ENCODE data around the gene KNOP1. TPM values are rescaled to one million over a fixed set of nuclear protein-coding genes. Genes with fewer than 3 reads are reported as not detected.
"Not testable (repeated sequence)": the region's sequence is repeated elsewhere in the genome, so short reads cannot be mapped to it uniquely, and the experiment has no call there.

The KNOP1 gene
- polyA plus RNA-seq, 1 experiment: 5.0 TPM

DNA sequence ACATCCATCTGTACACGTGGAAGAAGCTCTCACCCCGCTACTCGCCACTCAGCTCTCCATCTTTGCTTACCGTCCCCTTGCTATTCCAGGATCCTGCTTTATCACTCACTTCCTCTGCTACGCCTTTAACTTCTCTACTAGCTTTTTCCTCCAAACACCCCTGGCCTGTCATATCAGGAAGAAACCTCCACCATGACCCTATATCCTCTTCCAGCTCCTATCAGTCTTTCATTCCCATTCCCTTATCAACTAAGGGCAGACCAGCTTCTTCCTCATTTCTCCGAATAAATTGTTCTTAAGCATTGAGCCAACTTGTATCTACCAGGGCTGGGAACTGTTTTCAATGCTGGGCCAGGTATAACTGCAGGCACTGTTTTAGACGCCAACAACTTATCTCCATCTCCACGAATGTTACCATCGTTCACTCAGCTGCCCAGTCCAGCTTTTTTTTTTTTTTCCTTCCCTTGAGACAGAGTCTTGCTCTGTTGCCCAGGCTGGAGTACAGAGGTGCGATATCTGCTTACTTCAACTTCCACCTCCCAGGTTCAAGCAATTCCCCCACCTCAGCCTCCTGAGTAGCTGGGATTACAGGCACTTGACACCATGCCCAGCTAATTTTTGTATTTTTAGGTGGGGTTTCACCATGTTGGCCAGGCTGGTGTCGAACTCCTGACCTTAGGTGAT lies 4.4 kb upstream of the KNOP1 start:
- POLR2A ChIA-PET: no interaction called here
- Histone ChIP-seq H3K4me3 (ENCODE audit: low read depth, low read length) (no peak overlapping the region), H3K27me3 (ENCODE audit: control insufficient read depth, insufficient read depth, low read length) (no peaks in the 10 kb centered on the region), H3K36me3 (ENCODE audit: control insufficient read depth, insufficient read depth, low read length) (no peaks in the 10 kb centered on the region)
- TF ChIP-seq, protein P1, sequence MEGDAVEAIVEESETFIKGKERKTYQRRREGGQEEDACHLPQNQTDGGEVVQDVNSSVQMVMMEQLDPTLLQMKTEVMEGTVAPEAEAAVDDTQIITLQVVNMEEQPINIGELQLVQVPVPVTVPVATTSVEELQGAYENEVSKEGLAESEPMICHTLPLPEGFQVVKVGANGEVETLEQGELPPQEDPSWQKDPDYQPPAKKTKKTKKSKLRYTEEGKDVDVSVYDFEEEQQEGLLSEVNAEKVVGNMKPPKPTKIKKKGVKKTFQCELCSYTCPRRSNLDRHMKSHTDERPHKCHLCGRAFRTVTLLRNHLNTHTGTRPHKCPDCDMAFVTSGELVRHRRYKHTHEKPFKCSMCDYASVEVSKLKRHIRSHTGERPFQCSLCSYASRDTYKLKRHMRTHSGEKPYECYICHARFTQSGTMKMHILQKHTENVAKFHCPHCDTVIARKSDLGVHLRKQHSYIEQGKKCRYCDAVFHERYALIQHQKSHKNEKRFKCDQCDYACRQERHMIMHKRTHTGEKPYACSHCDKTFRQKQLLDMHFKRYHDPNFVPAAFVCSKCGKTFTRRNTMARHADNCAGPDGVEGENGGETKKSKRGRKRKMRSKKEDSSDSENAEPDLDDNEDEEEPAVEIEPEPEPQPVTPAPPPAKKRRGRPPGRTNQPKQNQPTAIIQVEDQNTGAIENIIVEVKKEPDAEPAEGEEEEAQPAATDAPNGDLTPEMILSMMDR (IDR thresholded peaks at IDR 0.05; ENCODE audit: insufficient read depth, low read depth, low read length): no peak
- CTCF ChIA-PET: interaction anchor here (0.7 to 1.2 kb wide), 2 partner anchors 9 to 164 kb away, joined by 3 to 4 read pairs; no protein-coding TSS in a partner anchor
- DNase-seq (ENCODE audit: low read depth): no peak

DNA sequence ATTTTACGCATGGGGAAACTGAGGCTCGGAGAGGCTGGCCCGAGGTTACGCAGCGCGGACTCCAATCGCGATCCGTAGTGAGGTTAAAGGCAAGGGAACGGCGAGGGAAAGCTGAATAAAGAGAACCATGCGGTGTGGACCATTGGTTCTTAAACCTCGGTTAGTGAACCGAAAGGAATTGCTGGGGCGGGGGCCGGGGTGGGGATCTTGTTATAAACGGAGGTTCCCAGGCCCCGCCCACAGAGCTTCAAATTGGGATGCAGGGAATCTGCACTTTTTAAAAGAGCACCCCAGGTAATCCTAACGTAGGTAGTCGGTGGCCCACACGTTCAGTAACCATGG lies 568 bp upstream of the KNOP1 start:
- no peaks in the 10 kb centered on the region for H3K27me3 ChIP-seq (ENCODE audit: control insufficient read depth, insufficient read depth, low read length)
- POLR2A ChIA-PET: no interaction called here
- CTCF ChIA-PET: interaction anchor here (1.0 to 2.0 kb wide), 4 partner anchors 13 to 173 kb away, joined by 3 to 5 read pairs (median 4); partner anchors contain the start of gene GPRC5B
- H3K36me3 ChIP-seq (ENCODE audit: control insufficient read depth, insufficient read depth, low read length): peaks cover 3% of the 10 kb centered on the region
- no peak for DNase-seq (ENCODE audit: low read depth)
- TF ChIP-seq, protein P1 (IDR thresholded peaks at IDR 0.05; ENCODE audit: insufficient read depth, low read depth, low read length): no peak
- peak overlapping the region; percentile 82 for H3K4me3 ChIP-seq (ENCODE audit: low read depth, low read length)

DNA sequence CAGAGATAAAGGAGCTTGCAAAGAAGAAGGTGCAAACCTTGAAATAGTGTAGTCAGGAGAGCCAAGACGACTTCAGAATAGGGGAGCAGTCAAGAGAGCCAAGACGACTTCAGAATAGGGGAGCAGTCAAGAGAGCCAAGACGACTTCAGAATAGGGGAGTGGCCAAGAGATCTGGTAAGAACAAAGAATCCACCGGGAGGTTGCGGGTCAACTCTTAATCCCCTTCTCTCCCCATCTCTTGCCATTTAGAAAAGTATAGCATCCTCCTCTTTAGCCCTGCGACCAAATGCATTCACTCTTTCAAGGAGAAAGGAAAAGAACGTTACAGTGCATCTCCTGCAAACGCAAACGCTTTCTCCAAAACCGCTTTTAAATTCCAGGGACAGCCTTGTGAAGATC lies 713 bp downstream of the KNOP1 start:
- TF ChIP-seq, protein P1 (IDR thresholded peaks at IDR 0.05; ENCODE audit: insufficient read depth, low read depth, low read length): no peak
- no peaks in the 10 kb centered on the region for H3K27me3 ChIP-seq (ENCODE audit: control insufficient read depth, insufficient read depth, low read length)
- peaks cover 5% of the 10 kb centered on the region for H3K36me3 ChIP-seq (ENCODE audit: control insufficient read depth, insufficient read depth, low read length)
- CTCF ChIA-PET: interaction anchor here (2.0 kb wide), 1 partner anchor 21 kb away, joined by 5 read pairs; no protein-coding TSS in a partner anchor
- H3K4me3 ChIP-seq (ENCODE audit: low read depth, low read length): peak overlapping the region; percentile 82
- POLR2A ChIA-PET: no interaction called here
- no peak for DNase-seq (ENCODE audit: low read depth)

DNA sequence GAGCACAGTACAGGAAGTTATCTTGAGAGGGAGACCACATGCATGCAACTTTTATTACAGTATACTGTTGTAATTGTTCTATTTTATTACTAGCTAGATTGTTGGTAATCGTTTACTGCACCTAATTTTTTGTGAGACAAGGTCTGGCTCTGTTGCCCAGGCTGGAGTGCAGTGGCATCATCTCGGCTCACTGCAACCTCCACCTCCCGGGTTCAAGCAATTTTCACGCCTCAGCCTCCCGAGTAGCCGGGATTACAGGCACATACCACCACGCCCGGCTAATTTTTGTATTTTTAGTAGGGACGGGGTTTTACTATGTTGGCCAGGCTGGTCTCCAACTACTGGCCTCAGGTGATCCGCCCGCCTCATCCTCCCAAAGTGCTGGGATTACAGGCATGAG lies 1.3 kb downstream of the KNOP1 start:
- CTCF ChIA-PET, POLR2A ChIA-PET: not testable (repeated sequence)

DNA sequence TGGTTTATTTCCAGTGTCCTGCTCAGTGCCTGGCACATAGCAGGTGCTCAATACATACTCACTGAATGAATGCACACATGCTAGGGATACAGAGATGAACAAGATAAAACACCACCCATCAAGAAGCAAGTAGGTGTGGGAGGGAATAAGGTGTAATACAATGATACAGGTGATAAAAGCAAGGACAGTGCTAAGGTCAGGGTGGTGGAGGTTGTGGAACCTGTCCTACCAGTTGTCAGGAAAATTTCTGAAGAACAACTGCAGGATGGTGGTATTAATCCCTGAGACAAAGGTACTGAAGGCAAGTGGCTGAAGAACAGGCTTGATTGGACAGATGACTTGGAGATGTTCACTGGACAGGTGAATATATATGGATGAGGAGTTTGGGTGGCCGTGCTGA lies 1.8 kb downstream of the KNOP1 start:
- ChIA-PET POLR2A (no interaction called here), CTCF (no interaction called here)
- Histone ChIP-seq H3K4me3 (ENCODE audit: low read depth, low read length) (no peak overlapping the region), H3K27me3 (ENCODE audit: control insufficient read depth, insufficient read depth, low read length) (no peaks in the 10 kb centered on the region), H3K36me3 (ENCODE audit: control insufficient read depth, insufficient read depth, low read length) (peaks cover 7% of the 10 kb centered on the region)
- no peak for DNase-seq (ENCODE audit: low read depth)
- TF ChIP-seq, protein P1 (IDR thresholded peaks at IDR 0.05; ENCODE audit: insufficient read depth, low read depth, low read length): no peak

More for the DNA sequence above, 1.3 kb downstream of the KNOP1 start:
- peak overlapping the region; percentile 82 for H3K4me3 ChIP-seq (ENCODE audit: low read depth, low read length)
- DNase-seq (ENCODE audit: low read depth); H3K36me3 ChIP-seq (ENCODE audit: control insufficient read depth, insufficient read depth, low read length); H3K27me3 ChIP-seq (ENCODE audit: control insufficient read depth, insufficient read depth, low read length): not testable (repeated sequence)

DNA sequence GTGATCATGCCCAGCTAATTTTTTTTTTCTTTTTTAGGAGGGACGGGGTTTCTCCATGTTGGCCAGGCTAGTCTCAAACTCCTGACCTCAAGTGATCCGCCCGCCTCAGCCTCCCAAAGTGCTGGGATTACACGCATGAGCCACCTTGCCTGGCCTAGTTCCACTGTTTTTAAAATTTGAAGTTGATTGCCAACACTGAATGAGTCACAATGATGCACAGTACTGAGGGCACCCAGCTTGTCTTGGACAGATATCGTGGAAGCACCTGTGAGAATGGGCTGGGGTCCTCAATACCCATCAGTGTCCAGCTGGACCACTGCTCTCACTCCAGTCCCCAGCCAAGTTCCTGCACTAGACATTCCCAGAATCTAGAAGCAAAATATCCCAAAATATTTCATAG lies 2.5 kb downstream of the KNOP1 start:
- CTCF ChIA-PET: no interaction called here
- TF ChIP-seq, protein P1 (IDR thresholded peaks at IDR 0.05; ENCODE audit: insufficient read depth, low read depth, low read length): no peak
- Histone ChIP-seq H3K36me3 (ENCODE audit: control insufficient read depth, insufficient read depth, low read length) (peaks cover 7% of the 10 kb centered on the region), H3K27me3 (ENCODE audit: control insufficient read depth, insufficient read depth, low read length) (no peaks in the 10 kb centered on the region), H3K4me3 (ENCODE audit: low read depth, low read length) (no peak overlapping the region)
- POLR2A ChIA-PET: no interaction called here
- no peak for DNase-seq (ENCODE audit: low read depth)

All from BJ (cell line).